Measurements from ENCODE around the gene SOX10.

SOX10 gene

DNA sequence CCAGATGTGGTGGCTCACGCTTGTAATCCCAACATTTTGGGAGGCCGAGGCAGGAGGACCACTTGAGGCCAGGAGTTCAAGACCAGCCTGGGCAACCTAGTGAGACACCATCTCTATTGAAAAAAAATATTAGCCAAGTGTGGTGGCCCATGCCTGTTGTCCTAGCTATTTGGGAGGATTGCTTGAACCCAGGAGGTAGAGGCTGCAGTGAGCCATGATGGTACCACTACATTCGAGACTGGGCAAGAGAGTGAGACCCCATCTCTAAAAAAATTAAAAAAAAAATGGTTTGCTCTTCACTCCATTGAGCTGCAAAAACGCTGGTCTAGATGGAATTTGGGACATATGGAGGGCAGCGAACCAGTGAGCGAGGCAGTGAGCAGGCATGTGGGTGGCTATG lies 21.6 kb upstream of the SOX10 start:
- no peak for ATAC-seq (ENCODE audit: low read depth)
- no peaks in the 10 kb centered on the region for H3K27me3 ChIP-seq (ENCODE audit: insufficient read depth, poor library complexity, severe bottlenecking)

DNA sequence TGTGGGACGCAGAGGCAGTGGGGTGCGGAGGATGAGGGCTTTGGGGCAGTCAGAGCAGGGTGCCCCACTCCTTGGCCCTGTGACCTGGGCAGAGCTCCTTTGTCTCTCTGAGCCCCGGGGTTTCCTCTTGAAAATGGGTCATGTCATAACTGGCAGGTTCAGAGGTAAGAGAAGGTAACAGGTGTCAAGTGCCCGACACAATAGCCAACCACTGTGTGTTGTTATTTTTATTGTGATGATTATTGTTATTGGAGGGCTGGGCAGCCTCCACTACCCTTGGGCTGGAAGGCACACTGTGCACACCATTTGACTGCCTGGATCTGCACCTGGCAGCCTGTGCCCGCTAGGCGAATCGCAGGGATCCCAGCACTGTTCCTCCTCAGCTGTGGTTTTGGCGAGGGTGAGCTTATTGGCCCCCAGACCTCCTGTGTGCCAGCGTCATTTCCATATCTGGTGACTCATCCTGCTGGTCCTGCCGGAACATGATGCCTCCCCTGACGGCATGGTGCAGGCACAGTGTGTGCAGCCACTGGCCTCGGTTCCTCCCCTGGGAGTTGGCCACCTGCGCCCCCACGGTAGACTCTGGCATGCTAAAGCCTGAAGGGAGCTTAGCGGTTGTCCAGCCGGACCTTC lies 15.4 kb upstream of the SOX10 start:
- peak; percentile 84 for ATAC-seq (ENCODE audit: low read depth)
- H3K4me3 ChIP-seq (ENCODE audit: severe bottlenecking), result no peak overlapping the region
- TF ChIP-seq, protein P1, sequence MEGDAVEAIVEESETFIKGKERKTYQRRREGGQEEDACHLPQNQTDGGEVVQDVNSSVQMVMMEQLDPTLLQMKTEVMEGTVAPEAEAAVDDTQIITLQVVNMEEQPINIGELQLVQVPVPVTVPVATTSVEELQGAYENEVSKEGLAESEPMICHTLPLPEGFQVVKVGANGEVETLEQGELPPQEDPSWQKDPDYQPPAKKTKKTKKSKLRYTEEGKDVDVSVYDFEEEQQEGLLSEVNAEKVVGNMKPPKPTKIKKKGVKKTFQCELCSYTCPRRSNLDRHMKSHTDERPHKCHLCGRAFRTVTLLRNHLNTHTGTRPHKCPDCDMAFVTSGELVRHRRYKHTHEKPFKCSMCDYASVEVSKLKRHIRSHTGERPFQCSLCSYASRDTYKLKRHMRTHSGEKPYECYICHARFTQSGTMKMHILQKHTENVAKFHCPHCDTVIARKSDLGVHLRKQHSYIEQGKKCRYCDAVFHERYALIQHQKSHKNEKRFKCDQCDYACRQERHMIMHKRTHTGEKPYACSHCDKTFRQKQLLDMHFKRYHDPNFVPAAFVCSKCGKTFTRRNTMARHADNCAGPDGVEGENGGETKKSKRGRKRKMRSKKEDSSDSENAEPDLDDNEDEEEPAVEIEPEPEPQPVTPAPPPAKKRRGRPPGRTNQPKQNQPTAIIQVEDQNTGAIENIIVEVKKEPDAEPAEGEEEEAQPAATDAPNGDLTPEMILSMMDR (IDR thresholded peaks at IDR 0.05; ENCODE audit: poor library complexity, severe bottlenecking), result peak; percentile 17

More for the DNA sequence above, 21.6 kb upstream of the SOX10 start:
- TF ChIP-seq, protein P1 (IDR thresholded peaks at IDR 0.05; ENCODE audit: poor library complexity, severe bottlenecking), result no peak
- no peak for DNase-seq (ENCODE audit: low spot score)
- H3K4me3 ChIP-seq (ENCODE audit: severe bottlenecking), result no peak overlapping the region
- no peaks in the 10 kb centered on the region for H3K4me1 ChIP-seq (ENCODE audit: insufficient read depth, poor library complexity, severe bottlenecking)
- no peaks in the 10 kb centered on the region for H3K36me3 ChIP-seq (ENCODE audit: low read depth)
- no peak overlapping the region for H3K27ac ChIP-seq (ENCODE audit: poor library complexity, severe bottlenecking)
- H3K9me3 ChIP-seq (ENCODE audit: severe bottlenecking), result no peaks in the 10 kb centered on the region

DNA sequence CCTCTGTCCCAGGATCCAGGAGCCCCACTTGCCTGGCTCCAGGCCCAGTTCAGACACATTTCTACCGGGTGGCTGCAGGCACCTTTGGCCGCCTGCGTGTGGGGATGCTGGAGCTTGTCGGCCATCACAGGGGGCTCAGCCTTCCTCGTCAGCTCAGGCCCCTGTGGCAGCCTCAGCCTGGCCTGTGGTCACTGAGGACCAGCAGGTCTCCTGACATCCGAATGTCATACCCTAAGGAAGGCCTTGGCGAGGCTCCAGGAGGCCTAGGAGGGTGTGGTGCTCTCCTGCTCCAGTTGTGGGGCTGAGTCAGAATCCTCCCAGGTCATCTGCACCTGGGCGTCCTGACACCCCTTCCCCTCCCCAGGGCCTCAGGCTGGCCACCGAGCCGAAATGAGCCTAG lies 14.9 kb upstream of the SOX10 start:
- peaks cover 24% of the 10 kb centered on the region for H3K4me1 ChIP-seq (ENCODE audit: insufficient read depth, poor library complexity, severe bottlenecking)
- DNase-seq (ENCODE audit: low spot score), result no peak

More for the DNA sequence above, 15.4 kb upstream of the SOX10 start:
- H3K4me1 ChIP-seq (ENCODE audit: insufficient read depth, poor library complexity, severe bottlenecking), result peaks cover 24% of the 10 kb centered on the region
- H3K27me3 ChIP-seq (ENCODE audit: insufficient read depth, poor library complexity, severe bottlenecking), result no peaks in the 10 kb centered on the region
- H3K9me3 ChIP-seq (ENCODE audit: severe bottlenecking), result no peaks in the 10 kb centered on the region
- peak; percentile 88 for DNase-seq (ENCODE audit: low spot score)
- peak overlapping the region; percentile 71 for H3K27ac ChIP-seq (ENCODE audit: poor library complexity, severe bottlenecking)
- H3K36me3 ChIP-seq (ENCODE audit: low read depth), result no peaks in the 10 kb centered on the region

DNA sequence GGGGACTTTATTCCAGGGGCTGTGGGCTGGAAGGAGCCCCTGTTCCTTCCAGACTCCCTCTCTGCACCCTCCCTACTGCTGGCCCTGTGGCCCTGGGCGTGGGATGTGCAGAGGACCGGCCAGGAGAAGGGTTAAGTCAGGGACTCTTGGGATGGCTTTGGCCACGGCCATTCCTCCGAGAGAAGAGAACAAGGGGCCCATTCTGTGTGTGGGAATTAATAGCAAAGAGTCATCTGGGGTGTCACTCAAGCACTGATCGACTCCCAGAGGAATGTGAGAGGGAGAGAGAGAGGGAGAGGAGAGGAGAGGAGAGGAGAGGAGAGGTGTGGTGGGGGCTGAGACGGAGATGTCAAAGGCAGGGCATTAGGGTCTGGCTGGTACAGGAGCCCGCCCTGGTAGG lies 14.2 kb upstream of the SOX10 start:
- TF ChIP-seq, protein P1 (IDR thresholded peaks at IDR 0.05; ENCODE audit: poor library complexity, severe bottlenecking), result no peak
- no peaks in the 10 kb centered on the region for H3K27me3 ChIP-seq (ENCODE audit: insufficient read depth, poor library complexity, severe bottlenecking)
- no peak overlapping the region for H3K4me3 ChIP-seq (ENCODE audit: severe bottlenecking)
- DNase-seq (ENCODE audit: low spot score), result no peak
- H3K27ac ChIP-seq (ENCODE audit: poor library complexity, severe bottlenecking), result peak overlapping the region; percentile 71
- ATAC-seq (ENCODE audit: low read depth), result no peak
- H3K9me3 ChIP-seq (ENCODE audit: severe bottlenecking), result no peaks in the 10 kb centered on the region
- no peaks in the 10 kb centered on the region for H3K36me3 ChIP-seq (ENCODE audit: low read depth)
- H3K4me1 ChIP-seq (ENCODE audit: insufficient read depth, poor library complexity, severe bottlenecking), result peaks cover 24% of the 10 kb centered on the region

More for the DNA sequence above, 14.9 kb upstream of the SOX10 start:
- Histone ChIP-seq H3K4me3 (ENCODE audit: severe bottlenecking) (no peak overlapping the region), H3K36me3 (ENCODE audit: low read depth) (no peaks in the 10 kb centered on the region), H3K27ac (ENCODE audit: poor library complexity, severe bottlenecking) (peak overlapping the region; percentile 71), H3K27me3 (ENCODE audit: insufficient read depth, poor library complexity, severe bottlenecking) (no peaks in the 10 kb centered on the region), H3K9me3 (ENCODE audit: severe bottlenecking) (no peaks in the 10 kb centered on the region)
- ATAC-seq (ENCODE audit: low read depth), result peak; percentile 53
- TF ChIP-seq, protein P1 (IDR thresholded peaks at IDR 0.05; ENCODE audit: poor library complexity, severe bottlenecking), result no peak

DNA sequence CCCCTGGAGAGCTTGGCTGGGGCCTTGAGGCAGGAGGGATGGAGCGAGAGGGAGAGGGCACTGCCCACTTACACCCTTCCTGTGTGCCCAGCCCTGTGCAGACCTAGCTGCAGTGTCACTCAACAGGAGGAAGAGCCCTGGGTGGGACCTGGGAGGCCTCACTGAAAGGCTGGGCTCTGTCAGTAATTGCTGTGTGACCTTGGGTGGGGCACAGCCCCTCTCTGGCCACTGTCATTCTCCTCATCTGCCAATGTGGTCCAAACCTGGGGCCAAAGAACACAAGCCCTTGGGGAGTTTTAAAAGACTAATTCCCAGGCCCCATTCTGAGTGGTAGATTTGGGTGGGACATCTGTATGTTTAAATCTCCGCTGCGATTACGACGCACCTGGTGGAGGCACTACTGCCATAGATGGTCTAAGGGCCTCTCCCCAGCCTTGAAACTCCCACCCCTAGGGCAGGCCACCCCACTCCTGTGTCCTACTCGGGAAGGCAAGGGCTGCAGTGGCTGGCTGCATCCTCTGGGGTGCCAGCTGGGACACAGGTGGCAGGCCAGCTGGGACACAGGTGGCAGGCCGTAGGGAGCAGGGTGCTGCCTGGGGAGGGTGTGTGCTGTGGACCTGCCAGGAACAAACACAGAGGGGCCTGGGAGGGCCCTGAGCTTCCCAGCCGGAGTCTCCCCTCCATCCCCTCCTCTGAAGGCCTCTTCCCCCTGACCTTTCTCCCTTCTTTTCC lies 12.3 kb upstream of the SOX10 start:
- ATAC-seq (ENCODE audit: low read depth) (no peak), DNase-seq (ENCODE audit: low spot score) (no peak)
- Histone ChIP-seq H3K27me3 (ENCODE audit: insufficient read depth, poor library complexity, severe bottlenecking) (no peaks in the 10 kb centered on the region), H3K4me3 (ENCODE audit: severe bottlenecking) (no peak overlapping the region), H3K27ac (ENCODE audit: poor library complexity, severe bottlenecking) (no peak overlapping the region), H3K36me3 (ENCODE audit: low read depth) (no peaks in the 10 kb centered on the region), H3K9me3 (ENCODE audit: severe bottlenecking) (no peaks in the 10 kb centered on the region), H3K4me1 (ENCODE audit: insufficient read depth, poor library complexity, severe bottlenecking) (peaks cover 24% of the 10 kb centered on the region)
- TF ChIP-seq, protein P1 (IDR thresholded peaks at IDR 0.05; ENCODE audit: poor library complexity, severe bottlenecking), result no peak

Measured in RWPE2 (cell line).